DOHH2 (cell line): ENCODE data around the gene ZBTB5.

Source experiments
- H3F3A ChIP-seq: fragments of 200-600 bp; sonication (generic), shearing (Covaris generic); 2 replicates; pipeline ENCODE4 v1.6.0; 2016; ENCODE audit warnings: antibody characterized with exemption, mild to moderate bottlenecking; ENCODE audit not compliant: control insufficient read depth, insufficient read depth
- H3K27ac ChIP-seq: fragments of 200-600 bp; sonication (generic); 2 replicates; pipeline ENCODE4 v1.5.1; 2014; ENCODE audit warnings: low read depth, mild to moderate bottlenecking, low read length, moderate library complexity
- H3K27me3 ChIP-seq: fragments of 200-600 bp; sonication (generic); 2 replicates; pipeline ENCODE4 v1.6.1; 2014; ENCODE audit warnings: mild to moderate bottlenecking, low read length, mixed read lengths; ENCODE audit not compliant: control insufficient read depth
- H3K36me3 ChIP-seq: fragments of 200-600 bp; sonication (generic); 2 replicates; pipeline ENCODE4 v1.6.1; 2014; ENCODE audit warnings: mild to moderate bottlenecking, low read length, moderate library complexity, mixed read lengths; ENCODE audit not compliant: control insufficient read depth
- H3K4me1 ChIP-seq: fragments of 200-600 bp; sonication (generic); 2 replicates; pipeline ENCODE4 v1.6.1; 2014; ENCODE audit warnings: mild to moderate bottlenecking, low read length, mixed read lengths; ENCODE audit not compliant: control insufficient read depth
- H3K4me2 ChIP-seq: fragments of 200-600 bp; sonication (generic); 2 replicates; pipeline ENCODE4 v1.6.0; 2014; ENCODE audit warnings: mild to moderate bottlenecking, low read length, moderate library complexity
- H3K4me3 ChIP-seq: fragments of 200-600 bp; sonication (generic); 2 replicates; pipeline ENCODE4 v1.5.1; 2014; ENCODE audit warnings: mild to moderate bottlenecking, low read length, mixed read lengths
- H3K79me2 ChIP-seq: fragments of 200-600 bp; sonication (generic); 2 replicates; pipeline ENCODE4 v1.6.1; 2014; ENCODE audit warnings: mild to moderate bottlenecking, low read length, mixed read lengths; ENCODE audit not compliant: control insufficient read depth
- H3K9me2 ChIP-seq: fragments of 200-600 bp; sonication (generic); replicated peaks from 2 replicates; pipeline ENCODE4 v1.6.1; 2014; ENCODE audit warnings: mild to moderate bottlenecking, low read length, mixed read lengths; ENCODE audit not compliant: control insufficient read depth
- H3K9me3 ChIP-seq: fragments of 200-600 bp; sonication (generic); 2 replicates; pipeline ENCODE4 v1.6.1; 2014; ENCODE audit warnings: antibody characterized with exemption, low read length, mixed read lengths; ENCODE audit not compliant: control insufficient read depth, insufficient read depth
- H4K20me1 ChIP-seq: fragments of 200-600 bp; sonication (generic); 2 replicates; pipeline ENCODE4 v1.6.0; 2014; ENCODE audit warnings: low read depth, mild to moderate bottlenecking, antibody characterized with exemption, low read length, moderate library complexity; ENCODE audit not compliant: control insufficient read depth, insufficient read depth
- CTCF ChIP-seq: fragments of 200-600 bp; sonication (generic); IDR thresholded peaks from one replicate; pipeline ENCODE4 v1.5.1; 2014; ENCODE audit warnings: antibody characterized with exemption, mild to moderate bottlenecking, low read depth, low read length; ENCODE audit not compliant: poor library complexity, severe bottlenecking
- EZH2phosphoT487 ChIP-seq: fragments of 200-600 bp; sonication (generic); IDR thresholded peaks from 2 replicates; pipeline ENCODE4 v1.6.1; 2017; ENCODE audit warnings: borderline replicate concordance, mild to moderate bottlenecking, antibody characterized with exemption, low read length, moderate library complexity, mixed read lengths

Gene ZBTB5

GRCh38 chr9:37422289-37423104, 42.8 kb downstream of the ZBTB5 start, which contains the start of gene GRHPR:
Gene GRHPR, plus strand, starts transcription at chr9:37422696. Its CDS starts 55 bp downstream, at chr9:37422751.
- H3F3A ChIP-seq, result peaks cover 8% of the 10 kb centered on the region
- H3K4me2 ChIP-seq, result peak within 1 kb of the TSS; percentile 68
- H3K27me3 ChIP-seq, result no peaks in the 10 kb centered on the region
- peak within 1 kb of the TSS; percentile 56 for H3K27ac ChIP-seq
- TF ChIP-seq EZH2phosphoT487 (no peak), CTCF (no peak)
- peaks cover 63% of the 10 kb centered on the region for H3K4me1 ChIP-seq
- H3K4me3 ChIP-seq, result peak within 1 kb of the TSS; percentile 99
- peaks cover 54% of the 10 kb centered on the region for H3K79me2 ChIP-seq
- H3K9me2 ChIP-seq, result no peaks in the 10 kb centered on the region
- H3K9me3 ChIP-seq, result no peaks in the 10 kb centered on the region
- H3K36me3 ChIP-seq, result peaks cover 48% of the 10 kb centered on the region
- no peaks in the 10 kb centered on the region; the same call in 1 of the 2 replicates for H4K20me1 ChIP-seq

- no peaks in the 10 kb centered on the region; the same call in 1 of the 2 replicates for H4K20me1 ChIP-seq
- no peaks in the 10 kb centered on the region for H3K27me3 ChIP-seq
- no peaks in the 10 kb centered on the region for H3K9me3 ChIP-seq
- peak overlapping the region; percentile 99 for H3K4me3 ChIP-seq
- peaks cover 54% of the 10 kb centered on the region for H3K79me2 ChIP-seq
- peaks cover 69% of the 10 kb centered on the region for H3K4me1 ChIP-seq
- no peaks in the 10 kb centered on the region for H3K9me2 ChIP-seq
- peaks cover 48% of the 10 kb centered on the region for H3K36me3 ChIP-seq
- TF ChIP-seq CTCF (no peak), EZH2phosphoT487 (no peak)
- H3K27ac ChIP-seq, result peak overlapping the region; percentile 56
- H3K4me2 ChIP-seq, result peak overlapping the region; percentile 68
- peaks cover 8% of the 10 kb centered on the region for H3F3A ChIP-seq
Measured at GRCh38 chr9:37421914-37422288, 43.3 kb downstream of the ZBTB5 start.

- Histone ChIP-seq H3K4me2 (peak overlapping the region; percentile 68; the same call in 1 of the 2 replicates), H3K27me3 (no peaks in the 10 kb centered on the region), H3K9me3 (no peaks in the 10 kb centered on the region), H4K20me1 (no peaks in the 10 kb centered on the region; the same call in 1 of the 2 replicates), H3K4me1 (peaks cover 82% of the 10 kb centered on the region), H3K9me2 (no peaks in the 10 kb centered on the region), H3F3A (peaks cover 10% of the 10 kb centered on the region), H3K79me2 (peaks cover 45% of the 10 kb centered on the region), H3K36me3 (peaks cover 36% of the 10 kb centered on the region), H3K4me3 (no peak overlapping the region), H3K27ac (peak overlapping the region; percentile 14; the same call in 1 of the 2 replicates)
- TF ChIP-seq EZH2phosphoT487 (no peak), CTCF (no peak)
Measured at GRCh38 chr9:37420271-37421215, 44.7 kb downstream of the ZBTB5 start.
